ENCODE data around the gene ZNF180.
A peak's percentile ranks its signal among the peaks of the same experiment; 100 is the strongest.
"Not testable (repeated sequence)": the region's sequence is repeated elsewhere in the genome, so short reads cannot be mapped to it uniquely, and the experiment has no call there.

ZNF180 gene

GRCh38 chr19:44496711-44497110, 3.6 kb downstream of the ZNF180 start:
- no peak for DNase-seq

- DNase-seq = no peak
Observed at GRCh38 chr19:44476559-44477408, 23.5 kb downstream of the ZNF180 start.

DNA sequence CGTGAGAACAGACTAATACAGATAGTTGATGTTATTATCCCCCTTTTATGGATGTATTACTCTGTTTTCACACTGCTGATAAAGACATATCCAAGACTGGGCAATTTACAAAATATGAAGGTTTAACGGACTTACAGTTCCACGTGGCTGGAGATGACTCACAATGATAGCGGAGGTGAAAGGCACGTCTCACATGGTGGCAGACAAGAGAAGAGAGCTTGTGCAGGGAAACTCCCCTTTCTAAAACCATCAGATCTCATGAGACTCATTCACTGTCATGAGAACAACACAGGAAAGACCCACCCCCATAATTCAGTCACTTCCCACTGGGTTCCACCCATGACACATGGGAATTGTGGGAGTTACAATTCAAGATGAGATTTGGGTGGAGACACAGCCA, 31.6 kb downstream of the ZNF180 start:
- not testable (repeated sequence) for DNase-seq

DNA sequence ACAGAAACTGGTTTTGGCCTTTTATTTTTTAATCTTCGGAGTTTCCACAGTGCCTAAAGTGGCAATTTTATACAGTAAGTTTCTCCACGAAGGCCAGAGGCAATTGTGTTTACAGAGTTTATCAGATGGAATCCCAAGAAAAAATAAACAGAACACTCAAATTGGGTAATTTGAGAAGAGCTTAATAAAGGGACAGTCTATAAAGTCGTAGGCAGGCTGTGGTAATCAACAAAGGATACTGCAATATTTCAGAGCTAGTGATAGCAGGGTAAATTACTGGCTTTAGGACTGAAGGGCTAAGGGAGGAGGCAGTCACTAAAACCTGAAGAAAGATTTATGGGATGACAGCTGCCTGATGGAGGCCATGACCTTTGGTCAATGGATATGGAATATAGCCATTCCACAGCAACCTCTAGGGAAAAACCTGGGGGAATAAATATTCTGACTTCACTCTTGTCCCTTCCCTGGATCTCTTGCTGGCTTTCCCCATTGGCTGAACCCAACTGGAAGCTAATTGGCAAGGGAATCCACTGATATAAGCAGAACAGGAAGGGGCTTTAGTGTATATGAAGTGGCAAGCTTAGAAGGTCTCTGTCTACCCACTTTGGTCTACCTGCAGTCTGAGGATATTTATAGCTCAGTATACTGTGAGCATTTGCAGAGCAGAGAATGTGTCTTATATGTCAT, 37.6 kb downstream of the ZNF180 start:
- not testable (repeated sequence) for DNase-seq

DNA sequence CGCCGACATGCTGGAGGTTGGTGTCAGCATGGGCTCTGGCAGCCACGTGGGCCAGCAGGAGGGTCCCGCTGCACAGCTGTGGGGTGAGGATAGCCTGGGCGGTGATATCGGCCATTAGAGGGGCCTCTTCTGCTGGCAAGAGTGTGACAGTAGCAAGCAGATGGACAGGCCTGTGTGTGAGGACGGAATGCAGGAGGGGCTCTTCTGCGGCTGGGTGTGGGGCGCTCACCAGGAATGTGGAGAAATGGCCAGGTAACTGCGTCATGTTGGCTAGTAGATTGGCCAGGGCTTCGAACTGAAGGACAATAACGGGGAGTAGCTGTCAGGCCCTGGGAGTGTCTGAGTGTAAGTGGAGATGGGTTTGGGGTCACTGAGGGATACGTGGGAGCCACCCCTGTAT, 44.3 kb downstream of the ZNF180 start:
- DNase-seq = not testable (repeated sequence)

GRCh38 chr19:44455100-44455499, 45.2 kb downstream of the ZNF180 start:
- DNase-seq = no peak

DNA sequence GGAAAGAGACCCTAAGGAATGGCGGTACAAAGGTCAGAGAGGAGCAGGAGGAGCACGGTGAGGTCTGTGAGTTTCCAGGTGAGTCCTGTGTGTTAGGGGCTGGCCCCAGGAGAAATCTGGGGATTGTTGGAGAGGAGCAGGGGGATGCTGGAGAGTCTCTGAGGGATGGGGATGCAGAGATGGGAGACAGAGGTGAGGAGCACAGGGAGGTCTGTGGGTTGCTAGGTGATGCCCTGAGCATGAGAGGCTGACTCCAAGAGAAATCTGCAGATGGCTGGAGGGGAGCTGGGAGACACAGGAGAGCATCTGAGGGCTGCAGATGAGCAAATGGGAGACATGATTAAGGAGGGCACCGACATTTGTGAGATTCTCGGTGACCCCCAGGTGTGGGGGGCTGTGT, 48.0 kb downstream of the ZNF180 start:
- no peak for DNase-seq

GRCh38 chr19:44451687-44452086, 48.6 kb downstream of the ZNF180 start:
- no peak for DNase-seq

GRCh38 chr19:44447916-44448674, 52.2 kb downstream of the ZNF180 start, which contains the start of gene ZNF229:
TSS of gene ZNF229 (minus strand) at chr19:44448472. CDS start at chr19:44442847, 5,625 bp downstream.
- DNase-seq = peak; percentile 67

DNA sequence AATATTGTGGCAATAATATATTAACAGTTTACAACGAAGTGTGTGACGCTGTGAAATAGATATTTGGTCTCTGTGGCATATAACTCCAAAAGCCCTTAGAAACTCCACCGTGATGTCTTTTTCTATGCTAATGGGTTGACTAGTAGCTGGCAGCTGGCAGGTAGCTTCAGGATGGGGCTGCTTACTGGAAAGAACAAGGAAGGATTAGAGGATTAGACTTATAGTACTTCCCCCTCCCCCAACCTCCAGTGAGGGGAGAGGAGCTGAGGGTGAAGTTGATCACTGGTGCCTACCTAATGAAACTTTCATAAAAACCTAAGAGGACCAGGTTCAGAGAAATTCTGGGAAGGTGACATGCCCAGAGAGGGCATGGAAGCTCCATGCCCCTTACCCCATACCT, 61.9 kb downstream of the ZNF180 start:
- no peak for DNase-seq

GRCh38 chr19:44435441-44435840, 64.9 kb downstream of the ZNF180 start:
- DNase-seq = no peak

DNA sequence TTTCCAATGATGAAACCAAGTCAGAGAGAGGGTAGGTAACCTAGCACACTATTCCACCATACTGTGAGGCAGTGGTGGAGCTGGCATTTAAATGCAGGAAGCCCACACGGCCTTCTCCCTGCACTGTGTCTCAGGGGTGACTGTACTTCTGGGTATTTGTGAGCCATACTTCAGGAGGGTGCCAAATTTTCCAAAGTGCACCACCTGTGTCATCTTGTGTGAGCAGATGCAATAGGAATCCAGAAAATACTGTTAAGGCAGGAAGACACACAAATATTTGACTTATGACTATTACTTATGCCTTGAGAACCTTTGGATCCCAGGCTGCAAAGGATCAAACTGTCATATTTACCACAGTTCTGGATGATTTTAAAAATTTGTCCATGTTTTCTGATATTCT, 69.4 kb downstream of the ZNF180 start:
- DNase-seq = no peak
